ENCODE data around the gene GAPVD1. TPM values are rescaled to one million over a fixed set of nuclear protein-coding genes. Genes with fewer than 3 reads are reported as not detected.

Gene GAPVD1
- total RNA-seq, 1 experiment from 2014 or later = 33.3 TPM

DNA sequence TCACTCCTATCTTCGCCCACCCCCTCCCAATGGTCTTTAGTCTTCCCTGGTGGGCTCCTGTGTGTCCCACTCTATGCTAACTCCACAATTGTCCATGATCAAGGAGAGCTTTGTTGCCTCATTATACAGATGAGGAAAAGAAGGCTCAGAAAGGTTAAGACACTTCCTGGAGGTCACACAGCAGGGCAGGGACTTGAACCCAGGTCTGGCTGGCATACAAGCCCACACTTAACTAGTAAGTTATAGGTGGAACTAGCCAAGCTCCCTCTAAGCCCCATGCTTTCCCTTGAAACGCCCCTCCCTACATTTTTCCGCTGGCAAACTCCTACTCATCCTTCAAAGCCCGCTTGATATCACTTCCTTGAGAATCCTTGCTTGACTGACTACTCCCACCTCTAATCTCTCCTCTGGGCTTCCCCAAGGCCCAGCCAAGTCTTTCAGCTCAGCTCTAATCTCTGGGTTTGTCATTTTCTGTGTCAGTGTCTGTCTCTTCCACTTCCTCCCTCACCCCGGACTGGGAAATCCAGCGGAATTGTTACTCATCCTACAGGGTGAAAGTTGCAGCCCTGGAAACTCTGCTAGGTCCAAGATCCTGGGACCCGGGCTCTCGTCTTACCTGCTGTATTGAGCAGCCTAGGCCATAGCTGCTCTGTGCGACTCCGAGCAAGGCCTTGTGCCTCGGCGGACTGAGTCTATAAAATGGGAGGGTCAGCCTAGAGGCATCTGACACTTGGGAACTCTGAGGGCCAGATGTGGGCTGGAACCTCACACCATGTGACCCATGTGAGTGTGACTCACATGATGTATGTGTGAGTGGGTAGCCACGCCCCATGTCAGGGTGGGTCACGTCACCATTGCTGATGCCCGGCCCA, 144.5 kb downstream of the GAPVD1 start (continued):
- TF ChIP-seq, protein P1, sequence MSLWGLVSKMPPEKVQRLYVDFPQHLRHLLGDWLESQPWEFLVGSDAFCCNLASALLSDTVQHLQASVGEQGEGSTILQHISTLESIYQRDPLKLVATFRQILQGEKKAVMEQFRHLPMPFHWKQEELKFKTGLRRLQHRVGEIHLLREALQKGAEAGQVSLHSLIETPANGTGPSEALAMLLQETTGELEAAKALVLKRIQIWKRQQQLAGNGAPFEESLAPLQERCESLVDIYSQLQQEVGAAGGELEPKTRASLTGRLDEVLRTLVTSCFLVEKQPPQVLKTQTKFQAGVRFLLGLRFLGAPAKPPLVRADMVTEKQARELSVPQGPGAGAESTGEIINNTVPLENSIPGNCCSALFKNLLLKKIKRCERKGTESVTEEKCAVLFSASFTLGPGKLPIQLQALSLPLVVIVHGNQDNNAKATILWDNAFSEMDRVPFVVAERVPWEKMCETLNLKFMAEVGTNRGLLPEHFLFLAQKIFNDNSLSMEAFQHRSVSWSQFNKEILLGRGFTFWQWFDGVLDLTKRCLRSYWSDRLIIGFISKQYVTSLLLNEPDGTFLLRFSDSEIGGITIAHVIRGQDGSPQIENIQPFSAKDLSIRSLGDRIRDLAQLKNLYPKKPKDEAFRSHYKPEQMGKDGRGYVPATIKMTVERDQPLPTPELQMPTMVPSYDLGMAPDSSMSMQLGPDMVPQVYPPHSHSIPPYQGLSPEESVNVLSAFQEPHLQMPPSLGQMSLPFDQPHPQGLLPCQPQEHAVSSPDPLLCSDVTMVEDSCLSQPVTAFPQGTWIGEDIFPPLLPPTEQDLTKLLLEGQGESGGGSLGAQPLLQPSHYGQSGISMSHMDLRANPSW (CRISPR knock-in tag; conservative IDR thresholded peaks at IDR 0.05; ENCODE audit: low read depth) = no peak
- TF ChIP-seq TP53 (CRISPR knock-in tag; IDR thresholded peaks at IDR 0.05) = no peak
- no peak for TF ChIP-seq EMX1 (CRISPR knock-in tag; IDR thresholded peaks at IDR 0.05)
- TF ChIP-seq, protein P2, sequence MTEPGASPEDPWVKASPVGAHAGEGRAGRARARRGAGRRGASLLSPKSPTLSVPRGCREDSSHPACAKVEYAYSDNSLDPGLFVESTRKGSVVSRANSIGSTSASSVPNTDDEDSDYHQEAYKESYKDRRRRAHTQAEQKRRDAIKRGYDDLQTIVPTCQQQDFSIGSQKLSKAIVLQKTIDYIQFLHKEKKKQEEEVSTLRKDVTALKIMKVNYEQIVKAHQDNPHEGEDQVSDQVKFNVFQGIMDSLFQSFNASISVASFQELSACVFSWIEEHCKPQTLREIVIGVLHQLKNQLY (CRISPR knock-in tag; IDR thresholded peaks at IDR 0.05) = no peak

DNA sequence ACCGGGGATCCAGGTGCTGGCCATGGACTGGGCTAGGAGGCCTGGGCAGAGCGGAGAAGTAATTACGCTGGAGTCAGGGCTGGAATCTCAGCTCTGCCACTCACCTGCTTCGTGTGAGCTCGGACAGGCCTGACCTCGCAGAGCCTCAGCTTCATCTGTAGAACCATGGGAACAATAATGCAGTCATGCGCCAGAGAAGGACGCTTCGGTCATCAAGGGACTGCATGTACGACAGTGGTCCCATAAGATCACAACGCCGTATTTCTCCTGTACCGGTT, 145.1 kb downstream of the GAPVD1 start:
- Mint-ChIP-seq H3K36me3 (no peaks in the 10 kb centered on the region), H3K27me3 (ENCODE audit: low read depth) (peaks cover 31% of the 10 kb centered on the region), H3K9me3 (peaks cover 7% of the 10 kb centered on the region; the same call in 1 of the 2 replicates), H3K27ac (no peak overlapping the region), H3K4me1 (peaks cover 12% of the 10 kb centered on the region), H3K4me3 (peak overlapping the region; percentile 68; the same call in 1 of the 2 replicates)
- ChIA-PET CTCF (interaction anchor here (1.2 to 1.9 kb wide), 6 partner anchors 19 to 886 kb away, joined by 3 to 7 read pairs (median 4); no protein-coding TSS in a partner anchor), POLR2A (no interaction called here)
- no peak for ATAC-seq
- TF ChIP-seq ZBTB21 (CRISPR knock-in tag; IDR thresholded peaks at IDR 0.05; ENCODE audit: borderline replicate concordance) (no peak), TP53 (CRISPR knock-in tag; IDR thresholded peaks at IDR 0.05) (no peak), SMAD3 (CRISPR knock-in tag; IDR thresholded peaks at IDR 0.05; ENCODE audit: borderline replicate concordance) (no peak), GRHL2 (CRISPR knock-in tag; IDR thresholded peaks at IDR 0.05; ENCODE audit: insufficient replicate concordance, severe bottlenecking) (no peak), TEAD4 (CRISPR knock-in tag; IDR thresholded peaks at IDR 0.05) (no peak), ELF4 (CRISPR knock-in tag; IDR thresholded peaks at IDR 0.05; ENCODE audit: low read depth) (no peak), NR1H2 (CRISPR knock-in tag; IDR thresholded peaks at IDR 0.05) (no peak), NR2C2 (CRISPR knock-in tag; IDR thresholded peaks at IDR 0.05) (no peak), SP1 (CRISPR knock-in tag; conservative IDR thresholded peaks at IDR 0.05) (no peak)
- TF ChIP-seq, protein P3, sequence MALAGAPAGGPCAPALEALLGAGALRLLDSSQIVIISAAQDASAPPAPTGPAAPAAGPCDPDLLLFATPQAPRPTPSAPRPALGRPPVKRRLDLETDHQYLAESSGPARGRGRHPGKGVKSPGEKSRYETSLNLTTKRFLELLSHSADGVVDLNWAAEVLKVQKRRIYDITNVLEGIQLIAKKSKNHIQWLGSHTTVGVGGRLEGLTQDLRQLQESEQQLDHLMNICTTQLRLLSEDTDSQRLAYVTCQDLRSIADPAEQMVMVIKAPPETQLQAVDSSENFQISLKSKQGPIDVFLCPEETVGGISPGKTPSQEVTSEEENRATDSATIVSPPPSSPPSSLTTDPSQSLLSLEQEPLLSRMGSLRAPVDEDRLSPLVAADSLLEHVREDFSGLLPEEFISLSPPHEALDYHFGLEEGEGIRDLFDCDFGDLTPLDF (CRISPR knock-in tag; IDR thresholded peaks at IDR 0.05) = no peak
- TF ChIP-seq, protein P4, sequence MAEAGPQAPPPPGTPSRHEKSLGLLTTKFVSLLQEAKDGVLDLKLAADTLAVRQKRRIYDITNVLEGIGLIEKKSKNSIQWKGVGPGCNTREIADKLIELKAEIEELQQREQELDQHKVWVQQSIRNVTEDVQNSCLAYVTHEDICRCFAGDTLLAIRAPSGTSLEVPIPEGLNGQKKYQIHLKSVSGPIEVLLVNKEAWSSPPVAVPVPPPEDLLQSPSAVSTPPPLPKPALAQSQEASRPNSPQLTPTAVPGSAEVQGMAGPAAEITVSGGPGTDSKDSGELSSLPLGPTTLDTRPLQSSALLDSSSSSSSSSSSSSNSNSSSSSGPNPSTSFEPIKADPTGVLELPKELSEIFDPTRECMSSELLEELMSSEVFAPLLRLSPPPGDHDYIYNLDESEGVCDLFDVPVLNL (CRISPR knock-in tag; IDR thresholded peaks at IDR 0.05; ENCODE audit: borderline replicate concordance, low read depth) = no peak
- TF ChIP-seq, protein P5, sequence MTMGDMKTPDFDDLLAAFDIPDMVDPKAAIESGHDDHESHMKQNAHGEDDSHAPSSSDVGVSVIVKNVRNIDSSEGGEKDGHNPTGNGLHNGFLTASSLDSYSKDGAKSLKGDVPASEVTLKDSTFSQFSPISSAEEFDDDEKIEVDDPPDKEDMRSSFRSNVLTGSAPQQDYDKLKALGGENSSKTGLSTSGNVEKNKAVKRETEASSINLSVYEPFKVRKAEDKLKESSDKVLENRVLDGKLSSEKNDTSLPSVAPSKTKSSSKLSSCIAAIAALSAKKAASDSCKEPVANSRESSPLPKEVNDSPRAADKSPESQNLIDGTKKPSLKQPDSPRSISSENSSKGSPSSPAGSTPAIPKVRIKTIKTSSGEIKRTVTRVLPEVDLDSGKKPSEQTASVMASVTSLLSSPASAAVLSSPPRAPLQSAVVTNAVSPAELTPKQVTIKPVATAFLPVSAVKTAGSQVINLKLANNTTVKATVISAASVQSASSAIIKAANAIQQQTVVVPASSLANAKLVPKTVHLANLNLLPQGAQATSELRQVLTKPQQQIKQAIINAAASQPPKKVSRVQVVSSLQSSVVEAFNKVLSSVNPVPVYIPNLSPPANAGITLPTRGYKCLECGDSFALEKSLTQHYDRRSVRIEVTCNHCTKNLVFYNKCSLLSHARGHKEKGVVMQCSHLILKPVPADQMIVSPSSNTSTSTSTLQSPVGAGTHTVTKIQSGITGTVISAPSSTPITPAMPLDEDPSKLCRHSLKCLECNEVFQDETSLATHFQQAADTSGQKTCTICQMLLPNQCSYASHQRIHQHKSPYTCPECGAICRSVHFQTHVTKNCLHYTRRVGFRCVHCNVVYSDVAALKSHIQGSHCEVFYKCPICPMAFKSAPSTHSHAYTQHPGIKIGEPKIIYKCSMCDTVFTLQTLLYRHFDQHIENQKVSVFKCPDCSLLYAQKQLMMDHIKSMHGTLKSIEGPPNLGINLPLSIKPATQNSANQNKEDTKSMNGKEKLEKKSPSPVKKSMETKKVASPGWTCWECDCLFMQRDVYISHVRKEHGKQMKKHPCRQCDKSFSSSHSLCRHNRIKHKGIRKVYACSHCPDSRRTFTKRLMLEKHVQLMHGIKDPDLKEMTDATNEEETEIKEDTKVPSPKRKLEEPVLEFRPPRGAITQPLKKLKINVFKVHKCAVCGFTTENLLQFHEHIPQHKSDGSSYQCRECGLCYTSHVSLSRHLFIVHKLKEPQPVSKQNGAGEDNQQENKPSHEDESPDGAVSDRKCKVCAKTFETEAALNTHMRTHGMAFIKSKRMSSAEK (CRISPR knock-in tag; IDR thresholded peaks at IDR 0.05; ENCODE audit: borderline replicate concordance) = no peak
- TF ChIP-seq, protein P6, sequence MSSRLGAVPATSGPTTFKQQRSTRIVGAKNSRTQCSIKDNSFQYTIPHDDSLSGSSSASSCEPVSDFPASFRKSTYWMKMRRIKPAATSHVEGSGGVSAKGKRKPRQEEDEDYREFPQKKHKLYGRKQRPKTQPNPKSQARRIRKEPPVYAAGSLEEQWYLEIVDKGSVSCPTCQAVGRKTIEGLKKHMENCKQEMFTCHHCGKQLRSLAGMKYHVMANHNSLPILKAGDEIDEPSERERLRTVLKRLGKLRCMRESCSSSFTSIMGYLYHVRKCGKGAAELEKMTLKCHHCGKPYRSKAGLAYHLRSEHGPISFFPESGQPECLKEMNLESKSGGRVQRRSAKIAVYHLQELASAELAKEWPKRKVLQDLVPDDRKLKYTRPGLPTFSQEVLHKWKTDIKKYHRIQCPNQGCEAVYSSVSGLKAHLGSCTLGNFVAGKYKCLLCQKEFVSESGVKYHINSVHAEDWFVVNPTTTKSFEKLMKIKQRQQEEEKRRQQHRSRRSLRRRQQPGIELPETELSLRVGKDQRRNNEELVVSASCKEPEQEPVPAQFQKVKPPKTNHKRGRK (CRISPR knock-in tag; IDR thresholded peaks at IDR 0.05; ENCODE audit: borderline replicate concordance) = no peak
- DNase-seq (ENCODE audit: low spot score) = no peak
